Mucosa of descending colon (tissue), 3 donors: ENCODE data around the gene TRABD2A. TPM values are rescaled to one million over a fixed set of nuclear protein-coding genes. Genes with fewer than 3 reads are reported as not detected.
A peak's percentile ranks its signal among the peaks of the same experiment; 100 is the strongest.

ENCODE experiments used
- ATAC-seq: fragments of 200-7000 bp; cut with Tn5 transposase; one replicate; pipeline ENCODE4 v1.9.1; 2020; ENCODE audit warnings: mild to moderate bottlenecking, moderate library complexity
- DNase-seq, 3 donors: peaks; one replicate each; pipeline ENCODE4 v3.0.0-alpha.2; 2020
- H3K36me3 ChIP-seq: fragments of 200-600 bp; one replicate; pipeline ENCODE4 v1.8.0; 2021; ENCODE audit warnings: low read depth, mild to moderate bottlenecking
- H3K4me1 ChIP-seq: fragments of 200-600 bp; one replicate; pipeline ENCODE4 v1.8.0; 2021; ENCODE audit warnings: low read depth, mild to moderate bottlenecking
- H3K4me3 ChIP-seq: fragments of 200-600 bp; one replicate; pipeline ENCODE4 v1.8.0; 2021; ENCODE audit warnings: mild to moderate bottlenecking
- H3K9me3 ChIP-seq: fragments of 200-600 bp; one replicate; pipeline ENCODE4 v1.8.0; 2021; ENCODE audit warnings: mild to moderate bottlenecking
- CTCF ChIP-seq: fragments of 200-600 bp; IDR thresholded peaks from one replicate; pipeline ENCODE4 v1.8.0; 2022; ENCODE audit warnings: antibody characterized with exemption, mild to moderate bottlenecking
- intact Hi-C, 2 donors: fragments of 100-400 bp; cut with DNase I in 1 of 2; cut with micrococcal nuclease in 1 of 2; formaldehyde crosslinking; loops; one replicate each; pipeline versions ENCODE4 v1.11.0 to v1.11.1; 2022; cut with DNase I, micrococcal nuclease
- long read RNA-seq, 2 donors: library from polyadenylated mRNA; unstranded; transcript quantifications; one replicate each; pipeline ENCODE4 v2.0.0, GENCODE V29; 2019 to 2021
- total RNA-seq, 3 donors: library from RNA; stranded (reverse); fragmentation: NEBNext Ultra II Directional in 2 of 3; extraction: Animal tissue kit (Norgen Biotek cat#: 25700) in 2 of 3; gene quantifications; one replicate each; pipeline versions ENCODE4 v1.2.1 to v1.2.4, GENCODE V29; 2021 to 2023
- donor health status: DM: no; HTN: no; CAD: no; lungs with moderate emphysema.
- donor health status: DM: no; HTN: no; CAD: no.
- donor health status: DM: no; HTN: yes; CAD: no.

Gene TRABD2A
- total RNA-seq, result 100 to 1,000 TPM in 1 of 3 donors, 10 to 100 TPM in 2; 40.2 to 132 (median 63.2) TPM
- long read RNA-seq, donor 1, transcript TRABD2A-203 (7 exons, 1,975 nt), result major isoform, 16 of 26 reads
- long read RNA-seq, donor 1, partial matches to known transcripts, result 3 of 26 reads
- long read RNA-seq, donor 1, other reads (novel, unspliced or antisense), result 3 of 26 reads
- long read RNA-seq, donor 2, transcript TRABD2A-203 (7 exons, 1,975 nt), result major isoform, 43 of 57 reads
- long read RNA-seq, donor 2, partial matches to known transcripts, result 2 of 57 reads
- long read RNA-seq, donor 2, other reads (novel, unspliced or antisense), result 9 of 57 reads

- DNase-seq, result peak; percentile 67 to 82 (median 75)
- Histone ChIP-seq H3K4me1 (peaks cover 5% of the 10 kb centered on the region), H3K4me3 (peak within 1 kb of the TSS; percentile 58), H3K36me3 (no peaks in the 10 kb centered on the region), H3K9me3 (no peaks in the 10 kb centered on the region)
- ATAC-seq, result peak; percentile 69
- no peak for TF ChIP-seq CTCF
- intact Hi-C loops, result loop anchor here (5.0 to 10.0 kb wide), 2 partner anchors 384 to 386 kb away; no protein-coding TSS in a partner anchor
Observed at GRCh38 chr2:84880645-84881521, at the start of gene TRABD2A. TRABD2A (minus strand) TSS chr2:84881084; CDS start chr2:84881039, 45 bp downstream.

GRCh38 chr2:84927275-84927627, 46.4 kb upstream of the TRABD2A start:
- no peak for TF ChIP-seq CTCF
- intact Hi-C loops, result loop anchor here in 1 of 2 donors (5.0 kb wide), 1 partner anchor 430 kb away; no protein-coding TSS in a partner anchor
- no peak for ATAC-seq
- H3K4me3 ChIP-seq, result no peak overlapping the region
- H3K9me3 ChIP-seq, result no peaks in the 10 kb centered on the region
- H3K4me1 ChIP-seq, result peaks cover 30% of the 10 kb centered on the region
- H3K36me3 ChIP-seq, result no peaks in the 10 kb centered on the region
- DNase-seq, result no peak

- Histone ChIP-seq H3K4me1 (peaks cover 30% of the 10 kb centered on the region), H3K36me3 (no peaks in the 10 kb centered on the region), H3K9me3 (no peaks in the 10 kb centered on the region), H3K4me3 (no peak overlapping the region)
- intact Hi-C loops, result loop anchor here in 1 of 2 donors (5.0 kb wide), 1 partner anchor 429 kb away; no protein-coding TSS in a partner anchor
- DNase-seq (peak; percentile 98 to 100 (median 100)), ATAC-seq (peak; percentile 91)
- TF ChIP-seq CTCF, result peak; percentile 97
Observed at GRCh38 chr2:84925724-84926376, 45.0 kb upstream of the TRABD2A start.

GRCh38 chr2:84925336-84925723, 44.4 kb upstream of the TRABD2A start:
- peak in 1 of 3 donors; percentile 21 for DNase-seq
- no peaks in the 10 kb centered on the region for H3K36me3 ChIP-seq
- H3K9me3 ChIP-seq, result no peaks in the 10 kb centered on the region
- H3K4me1 ChIP-seq, result peaks cover 33% of the 10 kb centered on the region
- ATAC-seq, result no peak
- intact Hi-C loops, result loop anchor here in 1 of 2 donors (5.0 kb wide), 1 partner anchor 428 kb away; no protein-coding TSS in a partner anchor
- H3K4me3 ChIP-seq, result no peak overlapping the region
- TF ChIP-seq CTCF, result no peak
